HG03457 (cell line): ENCODE results near the gene CD207.
"Not testable (repeated sequence)": the region's sequence is repeated elsewhere in the genome, so short reads cannot be mapped to it uniquely, and the experiment has no call there.

ENCODE experiments used
- ATAC-seq: cut with Tn5 transposase; IDR thresholded peaks from one replicate; pipeline ENCODE4 v1.9.1; 2021; ENCODE audit warnings: moderate number of reproducible peaks; ENCODE audit not compliant: unreplicated experiment

The CD207 gene

GRCh38 chr2:70829916-70830315 lies 5.7 kb downstream of the CD207 start:
- ATAC-seq: no peak

GRCh38 chr2:70828914-70829824 lies 6.4 kb downstream of the CD207 start:
- ATAC-seq: no peak

- no peak for ATAC-seq
Observed at GRCh38 chr2:70828115-70828514, 7.5 kb downstream of the CD207 start.

GRCh38 chr2:70827388-70827787 lies 8.2 kb downstream of the CD207 start:
- no peak for ATAC-seq

GRCh38 chr2:70826696-70827350 lies 8.8 kb downstream of the CD207 start:
- no peak for ATAC-seq

- ATAC-seq: no peak
Observed at GRCh38 chr2:70823249-70823648, 12.4 kb downstream of the CD207 start.

GRCh38 chr2:70822843-70823242 lies 12.8 kb downstream of the CD207 start:
- ATAC-seq: no peak

- ATAC-seq: no peak
Observed at GRCh38 chr2:70820499-70820898, 15.1 kb downstream of the CD207 start, which contains the start of gene CLEC4F. TSS of gene CLEC4F (minus strand) at chr2:70820599. CDS start at chr2:70820523, 76 bp downstream.

GRCh38 chr2:70817284-70817954 lies 18.2 kb downstream of the CD207 start:
- ATAC-seq: no peak

GRCh38 chr2:70816726-70817125 lies 18.9 kb downstream of the CD207 start:
- no peak for ATAC-seq

- no peak for ATAC-seq
Observed at GRCh38 chr2:70808983-70809958, 26.3 kb downstream of the CD207 start.

- ATAC-seq: no peak
Observed at GRCh38 chr2:70807828-70808118, 27.8 kb downstream of the CD207 start.

- ATAC-seq: no peak
Observed at GRCh38 chr2:70807102-70807827, 28.4 kb downstream of the CD207 start.

GRCh38 chr2:70806620-70807019 lies 29.0 kb downstream of the CD207 start:
- ATAC-seq: no peak

GRCh38 chr2:70806013-70806412 lies 29.6 kb downstream of the CD207 start:
- ATAC-seq: no peak

GRCh38 chr2:70801607-70802263 lies 33.9 kb downstream of the CD207 start:
- ATAC-seq: no peak

GRCh38 chr2:70799706-70800105 lies 35.9 kb downstream of the CD207 start:
- ATAC-seq: no peak

GRCh38 chr2:70797996-70798395 lies 37.6 kb downstream of the CD207 start:
- ATAC-seq: not testable (repeated sequence)

- ATAC-seq: no peak
Observed at GRCh38 chr2:70797506-70797905, 38.1 kb downstream of the CD207 start.
